Activated T-cell treated with anti-CD3 and anti-CD28 coated beads, Interleukin-2, amount 50 U/mL, for 1 hour (primary cell): ENCODE measurements around the gene SCAMP1.

Source experiments
- DNase-seq: peaks from one replicate; pipeline ENCODE4 v3.0.0-alpha.2; 2020

The SCAMP1 gene

DNA sequence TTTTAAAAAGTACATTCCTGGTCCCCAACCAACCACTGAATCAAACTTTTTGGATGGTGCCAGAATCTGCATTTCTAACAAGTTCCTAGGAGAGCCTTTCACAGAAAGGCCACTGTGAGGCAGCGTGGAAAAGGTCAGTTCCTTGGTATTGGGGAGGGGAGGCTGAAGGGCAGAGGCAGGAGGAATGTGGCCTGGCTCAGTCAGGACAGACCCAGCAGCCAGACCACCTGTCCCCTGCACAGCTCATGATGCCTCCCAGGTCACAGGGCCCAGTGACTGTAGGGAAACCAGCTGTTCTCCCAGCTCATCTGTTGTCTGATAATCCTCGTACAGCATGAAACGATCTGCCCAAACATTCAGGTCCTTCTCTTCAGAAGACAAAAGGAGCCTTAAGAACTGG, 155.3 kb downstream of the SCAMP1 start:
- DNase-seq = no peak

- no peak for DNase-seq
Observed at GRCh38 chr5:78518365-78519197, 158.2 kb downstream of the SCAMP1 start.

GRCh38 chr5:78519198-78519941, 159.0 kb downstream of the SCAMP1 start:
- no peak for DNase-seq

DNA sequence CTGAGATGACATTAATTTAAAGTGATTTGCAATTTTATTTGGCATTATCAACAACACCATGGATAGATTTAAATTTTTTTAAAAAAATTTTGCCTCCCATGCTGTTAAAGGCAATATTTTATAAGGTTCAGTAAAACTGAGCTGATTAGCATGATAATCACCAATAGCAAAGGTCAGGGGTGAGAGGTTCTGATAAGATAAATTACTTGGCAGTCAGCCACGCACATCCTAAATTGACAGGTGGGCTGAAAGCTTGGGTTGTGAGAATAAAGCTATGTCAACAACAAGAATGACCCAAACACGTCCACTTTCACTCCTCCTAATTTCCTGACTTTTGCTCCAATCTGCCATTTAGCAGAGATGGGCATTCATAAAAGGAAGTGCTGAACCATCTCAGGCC, 161.0 kb downstream of the SCAMP1 start:
- DNase-seq = no peak

- no peak for DNase-seq
Observed at GRCh38 chr5:78522476-78523260, 162.3 kb downstream of the SCAMP1 start.

- DNase-seq = no peak
Observed at GRCh38 chr5:78523314-78524193, 163.1 kb downstream of the SCAMP1 start.

- DNase-seq = no peak
Observed at GRCh38 chr5:78526049-78526525, 165.7 kb downstream of the SCAMP1 start.

DNA sequence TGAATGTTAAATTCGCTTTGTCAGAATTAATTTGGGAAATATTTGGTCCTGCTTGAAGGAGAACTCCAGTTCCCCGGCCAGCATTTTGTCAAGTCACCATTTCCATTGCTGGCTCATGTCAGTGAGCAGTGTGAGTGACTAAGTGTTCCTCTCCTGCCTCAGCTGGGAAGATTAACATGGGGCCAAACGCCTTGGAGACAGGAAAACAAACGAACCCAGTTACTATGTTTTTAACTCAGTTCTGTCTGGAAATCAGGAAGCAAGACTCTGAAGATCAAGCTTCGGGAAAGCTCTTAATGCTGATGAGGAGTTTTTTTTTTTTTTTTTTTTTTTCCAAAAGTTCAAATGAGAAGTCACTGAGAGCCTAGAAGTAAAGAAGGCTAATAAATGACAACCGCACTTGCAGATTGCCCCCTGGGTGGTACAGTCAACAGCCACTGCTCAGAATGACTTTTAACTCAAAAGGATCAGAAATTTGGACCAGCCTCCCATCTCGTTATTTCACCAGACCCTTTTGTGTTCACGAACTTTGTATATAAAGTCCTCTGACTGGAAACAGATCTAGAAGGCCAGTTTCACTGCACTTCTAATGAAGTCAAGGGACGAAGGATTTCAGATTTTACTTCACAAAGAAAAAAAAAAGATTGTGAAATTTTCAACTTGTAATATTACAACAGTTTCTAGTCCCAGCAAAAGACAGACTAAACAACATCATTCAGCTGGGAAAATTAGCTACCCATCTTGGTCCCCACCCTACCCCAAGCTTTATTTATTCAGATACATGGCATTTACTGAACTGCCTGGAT, 166.8 kb downstream of the SCAMP1 start:
- DNase-seq = no peak

- no peak for DNase-seq
Observed at GRCh38 chr5:78527925-78528324, 167.5 kb downstream of the SCAMP1 start.
